Measurements from ENCODE around the gene LRRC10B.

LRRC10B gene

DNA sequence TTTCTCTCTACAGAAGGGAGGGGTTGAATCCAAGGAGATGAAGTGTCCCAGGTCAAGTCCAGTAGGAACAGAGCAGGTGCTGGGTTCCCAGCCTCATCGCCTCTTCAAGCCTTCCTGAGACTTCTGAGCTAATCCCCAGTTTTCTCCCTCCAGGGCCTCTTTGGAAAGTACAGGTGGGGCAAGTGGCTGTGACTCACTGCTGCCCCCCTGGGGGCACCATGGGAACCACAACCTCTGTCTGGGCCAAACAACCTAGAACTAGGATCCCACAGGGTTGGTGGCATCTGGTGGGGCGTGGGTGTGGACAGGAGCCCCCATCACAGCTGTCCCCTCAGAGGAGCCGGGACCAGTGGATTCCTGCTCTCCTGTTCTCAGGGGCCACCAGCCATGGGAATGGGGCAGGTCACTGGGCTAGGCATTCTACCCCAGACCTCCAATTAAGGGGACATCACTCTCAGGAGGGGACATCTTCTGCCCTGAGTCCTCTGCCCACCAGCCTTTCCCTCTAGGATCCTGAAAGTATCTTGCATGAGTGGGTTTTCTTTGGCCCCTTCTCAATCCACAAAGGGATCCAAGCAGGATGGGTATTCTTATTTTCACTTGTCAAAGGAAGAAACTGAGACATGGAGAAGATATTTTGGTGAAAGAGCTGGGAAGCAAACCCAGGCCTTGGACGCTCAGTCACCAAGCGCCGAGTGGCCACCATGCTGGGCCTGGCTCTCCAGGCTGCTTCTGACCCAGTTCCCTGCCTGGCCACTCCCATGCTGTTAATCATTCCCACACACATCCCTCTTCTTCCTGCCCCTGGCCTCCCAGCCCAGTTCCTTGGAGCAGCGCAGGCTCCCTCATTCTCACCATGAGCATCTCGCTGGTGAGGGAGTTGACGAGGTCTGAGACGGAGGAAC, 23.8 kb downstream of the LRRC10B start:
- no peaks in the 10 kb centered on the region for H3K36me3 ChIP-seq
- TF ChIP-seq, protein P1, sequence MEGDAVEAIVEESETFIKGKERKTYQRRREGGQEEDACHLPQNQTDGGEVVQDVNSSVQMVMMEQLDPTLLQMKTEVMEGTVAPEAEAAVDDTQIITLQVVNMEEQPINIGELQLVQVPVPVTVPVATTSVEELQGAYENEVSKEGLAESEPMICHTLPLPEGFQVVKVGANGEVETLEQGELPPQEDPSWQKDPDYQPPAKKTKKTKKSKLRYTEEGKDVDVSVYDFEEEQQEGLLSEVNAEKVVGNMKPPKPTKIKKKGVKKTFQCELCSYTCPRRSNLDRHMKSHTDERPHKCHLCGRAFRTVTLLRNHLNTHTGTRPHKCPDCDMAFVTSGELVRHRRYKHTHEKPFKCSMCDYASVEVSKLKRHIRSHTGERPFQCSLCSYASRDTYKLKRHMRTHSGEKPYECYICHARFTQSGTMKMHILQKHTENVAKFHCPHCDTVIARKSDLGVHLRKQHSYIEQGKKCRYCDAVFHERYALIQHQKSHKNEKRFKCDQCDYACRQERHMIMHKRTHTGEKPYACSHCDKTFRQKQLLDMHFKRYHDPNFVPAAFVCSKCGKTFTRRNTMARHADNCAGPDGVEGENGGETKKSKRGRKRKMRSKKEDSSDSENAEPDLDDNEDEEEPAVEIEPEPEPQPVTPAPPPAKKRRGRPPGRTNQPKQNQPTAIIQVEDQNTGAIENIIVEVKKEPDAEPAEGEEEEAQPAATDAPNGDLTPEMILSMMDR (IDR thresholded peaks at IDR 0.05) = peak; percentile 42
- H3K4me1 ChIP-seq (ENCODE audit: control insufficient read depth in 1 of 2, insufficient read depth in 1 of 2, low read depth in 1 of 2, low read length in 1 of 2) = no peaks in the 10 kb centered on the region
- H3K27ac ChIP-seq = no peak overlapping the region
- no peaks in the 10 kb centered on the region for H3K9me3 ChIP-seq
- H3K27me3 ChIP-seq = peaks cover 25% of the 10 kb centered on the region
- H3K4me3 ChIP-seq (ENCODE audit: low read depth in 1 of 2, low read length in 1 of 2) = no peak overlapping the region

DNA sequence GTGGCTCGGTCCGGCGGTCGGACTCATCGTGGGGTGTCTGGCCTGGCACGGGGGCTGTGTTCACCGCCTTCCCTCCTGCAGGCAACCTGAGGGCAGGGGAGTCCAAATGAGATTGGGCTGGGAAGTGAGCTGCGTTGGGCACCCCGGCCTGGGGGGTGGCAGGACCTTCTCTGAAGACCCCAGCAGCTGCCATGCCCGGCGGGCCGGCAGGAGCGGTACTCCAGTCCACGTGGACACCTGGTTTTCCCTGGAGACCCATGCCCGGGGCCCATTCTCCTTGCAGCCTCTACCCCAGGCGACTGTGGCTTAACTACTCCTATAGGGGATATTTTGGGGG, 24.5 kb downstream of the LRRC10B start:
- TF ChIP-seq, protein P1 (IDR thresholded peaks at IDR 0.05) = no peak
- H3K36me3 ChIP-seq = no peaks in the 10 kb centered on the region
- no peak overlapping the region for H3K4me3 ChIP-seq (ENCODE audit: low read depth in 1 of 2, low read length in 1 of 2)
- H3K27me3 ChIP-seq = peaks cover 21% of the 10 kb centered on the region
- no peak overlapping the region for H3K27ac ChIP-seq
- H3K9me3 ChIP-seq = no peaks in the 10 kb centered on the region
- no peaks in the 10 kb centered on the region for H3K4me1 ChIP-seq (ENCODE audit: control insufficient read depth in 1 of 2, insufficient read depth in 1 of 2, low read depth in 1 of 2, low read length in 1 of 2)

- Histone ChIP-seq H3K9me3 (no peaks in the 10 kb centered on the region), H3K4me3 (ENCODE audit: low read depth in 1 of 2, low read length in 1 of 2) (no peak overlapping the region), H3K4me1 (ENCODE audit: control insufficient read depth in 1 of 2, insufficient read depth in 1 of 2, low read depth in 1 of 2, low read length in 1 of 2) (no peaks in the 10 kb centered on the region), H3K27me3 (peaks cover 17% of the 10 kb centered on the region), H3K36me3 (no peaks in the 10 kb centered on the region), H3K27ac (no peak overlapping the region)
- TF ChIP-seq, protein P1 (IDR thresholded peaks at IDR 0.05) = no peak
These were observed 24.9 kb downstream of the LRRC10B start for GRCh38 chr11:61533401-61533800.

GRCh38 chr11:61534025-61534932, 25.7 kb downstream of the LRRC10B start:
- peaks cover 8% of the 10 kb centered on the region for H3K27me3 ChIP-seq
- TF ChIP-seq, protein P1 (IDR thresholded peaks at IDR 0.05) = no peak

GRCh38 chr11:61534933-61535839, 26.6 kb downstream of the LRRC10B start:
- no peaks in the 10 kb centered on the region for H3K36me3 ChIP-seq
- H3K27ac ChIP-seq = no peak overlapping the region
- H3K4me3 ChIP-seq (ENCODE audit: low read depth in 1 of 2, low read length in 1 of 2) = no peak overlapping the region
- no peaks in the 10 kb centered on the region for H3K4me1 ChIP-seq (ENCODE audit: control insufficient read depth in 1 of 2, insufficient read depth in 1 of 2, low read depth in 1 of 2, low read length in 1 of 2)
- H3K9me3 ChIP-seq = no peaks in the 10 kb centered on the region
- H3K27me3 ChIP-seq = peaks cover 13% of the 10 kb centered on the region
- TF ChIP-seq, protein P1 (IDR thresholded peaks at IDR 0.05) = no peak

More at GRCh38 chr11:61534025-61534932, 25.7 kb downstream of the LRRC10B start:
- Histone ChIP-seq H3K4me1 (ENCODE audit: control insufficient read depth in 1 of 2, insufficient read depth in 1 of 2, low read depth in 1 of 2, low read length in 1 of 2) (no peaks in the 10 kb centered on the region), H3K9me3 (no peaks in the 10 kb centered on the region), H3K27ac (no peak overlapping the region), H3K4me3 (ENCODE audit: low read depth in 1 of 2, low read length in 1 of 2) (no peak overlapping the region), H3K36me3 (no peaks in the 10 kb centered on the region)
